SK-MEL-5 (cell line): ENCODE results near the gene ZDHHC24. TPM values are rescaled to one million over a fixed set of nuclear protein-coding genes. Genes with fewer than 3 reads are reported as not detected.

Experiments
- total RNA-seq: library from RNA; depleted of rRNA; stranded (reverse); fragments of >200 nt; shearing (Covaris generic); gene quantifications from 2 replicates; pipeline ENCODE4 v1.2.3, GENCODE V29; 2014; rRNA removed

ZDHHC24 gene
- total RNA-seq, 1 experiment from 2014 or later, result 26.8 TPM

Other genes starting within 250 kb of the ZDHHC24 start
- gene CD248, start 229.0 kb downstream of the ZDHHC24 start, total RNA-seq, result not detected in 2 replicates
- 12.1 and 12.2 TPM in 2 replicates for gene RIN1, start 209.6 kb downstream of the ZDHHC24 start, total RNA-seq
- 70.2 and 70.5 TPM in 2 replicates for gene BRMS1, start 200.9 kb downstream of the ZDHHC24 start, total RNA-seq
- gene B4GAT1, start 198.4 kb downstream of the ZDHHC24 start, total RNA-seq, result 58.8 and 65.6 TPM in 2 replicates
- 0.63 and 2.0 TPM in 2 replicates for gene SLC29A2, start 174.3 kb downstream of the ZDHHC24 start, total RNA-seq
- not detected in 2 replicates for gene NPAS4, start 125.0 kb downstream of the ZDHHC24 start, total RNA-seq
- 45.4 and 63.4 TPM in 2 replicates for gene MRPL11, start 107.2 kb downstream of the ZDHHC24 start, total RNA-seq
- 7.4 and 8.1 TPM in 2 replicates for gene PELI3, start 79.1 kb downstream of the ZDHHC24 start, total RNA-seq
- gene DPP3, start 65.6 kb downstream of the ZDHHC24 start, total RNA-seq, result 40.9 and 43.5 TPM in 2 replicates
- 6.3 and 9.1 TPM in 2 replicates for gene BBS1, start 35.4 kb downstream of the ZDHHC24 start, total RNA-seq
- not detected in 2 replicates for gene ACTN3, start 855 bp upstream of the ZDHHC24 start, total RNA-seq
- 35.2 and 43.1 TPM in 2 replicates for gene CTSF, start 22.6 kb upstream of the ZDHHC24 start, total RNA-seq
- 0.08 and 0.24 TPM in 2 replicates for gene CCDC87, start 47.0 kb upstream of the ZDHHC24 start, total RNA-seq
- 13.4 and 15.1 TPM in 2 replicates for gene CCS, start 47.1 kb upstream of the ZDHHC24 start, total RNA-seq
- 23.3 and 26.1 TPM in 2 replicates for gene RBM14, start 70.6 kb upstream of the ZDHHC24 start, total RNA-seq
- gene RBM4, start 92.7 kb upstream of the ZDHHC24 start, total RNA-seq, result 58.3 and 73.6 TPM in 2 replicates
- 8.1 and 11.0 TPM in 2 replicates for gene RBM4B, start 131.8 kb upstream of the ZDHHC24 start, total RNA-seq
- gene SPTBN2, start 183.2 kb upstream of the ZDHHC24 start, total RNA-seq, result 19.5 and 23.3 TPM in 2 replicates